K562 (cell line): ENCODE measurements around the gene PCAT6.

ENCODE experiments used
- CTCF ChIP-seq, 3 experiments: IDR thresholded peaks in 2 of 3; conservative IDR thresholded peaks in 1 of 3; 2 replicates each; pipeline ENCODE4 v1.5.1; 2011 to 2012; ENCODE audit warnings: low read length in 3 of 3, mild to moderate bottlenecking in 3 of 3, control low read depth in 2 of 3, improper control_type of control experiment in 1 of 3, inconsistent platforms in 1 of 3, low read depth in 1 of 3, mixed read lengths in 1 of 3, moderate library complexity in 1 of 3; ENCODE audit not compliant: insufficient read depth in 2 of 3
- EP300 ChIP-seq: IDR thresholded peaks from 2 replicates; pipeline ENCODE4 v1.6.1; 2012; ENCODE audit warnings: low read length, improper control_type of control experiment
- FOXJ2 ChIP-seq: fragments of 200-800 bp; sonication (Bioruptor generic); IDR thresholded peaks from 2 replicates; pipeline ENCODE4 v1.6.1; 2016; ENCODE audit warnings: missing genetic modification characterization, missing compliant biosample characterization
- JUN ChIP-seq, 2 experiments: sonication (generic) in 1 of 2; formaldehyde crosslinking in 1 of 2; IDR thresholded peaks; 2 replicates each; pipeline versions ENCODE4 v1.6.1 to v1.8.0; 2012 to 2022; ENCODE audit warnings: borderline replicate concordance in 2 of 2, mild to moderate bottlenecking in 2 of 2, improper control_type of control experiment in 1 of 2, low read depth in 1 of 2, low read length in 1 of 2, missing genetic modification reagents in 1 of 2
- KDM1A ChIP-seq, 2 experiments: fragments of 450-650 bp; IDR thresholded peaks; 2 replicates each; pipeline ENCODE4 v1.6.1; 2016; ENCODE audit warnings: mild to moderate bottlenecking in 2 of 2
- NFRKB ChIP-seq: fragments of 450-650 bp; IDR thresholded peaks from 2 replicates; pipeline ENCODE4 v1.6.1; 2016; ENCODE audit warnings: low read depth
- SIN3A ChIP-seq, 2 experiments: fragments of 150-350 bp in 1 of 2; IDR thresholded peaks; 2 replicates each; pipeline ENCODE4 v1.6.1; 2011 to 2016; ENCODE audit warnings: borderline replicate concordance in 2 of 2, low read depth in 2 of 2, low read length in 2 of 2, mild to moderate bottlenecking in 2 of 2, moderate library complexity in 2 of 2; ENCODE audit not compliant: control insufficient read depth in 1 of 2
- ZEB2 ChIP-seq: fragments of 450-650 bp; IDR thresholded peaks from 2 replicates; pipeline ENCODE4 v1.6.1; 2016
- ZFX ChIP-seq: sonication (generic); formaldehyde crosslinking; IDR thresholded peaks from 2 replicates; pipeline ENCODE4 v1.8.0; 2022; ENCODE audit warnings: mild to moderate bottlenecking, missing genetic modification reagents, moderate library complexity
- ZNF24 ChIP-seq: fragments of 450-650 bp; IDR thresholded peaks from 2 replicates; pipeline ENCODE4 v1.6.1; 2016
- TF ChIP-seq, protein P1 (sequence below): fragments of 200-800 bp; sonication (Bioruptor generic); IDR thresholded peaks from 2 replicates; pipeline ENCODE4 v1.6.1; 2017; ENCODE audit warnings: missing genetic modification characterization, missing compliant biosample characterization
- TF ChIP-seq, protein P2 (sequence below), 2 experiments: fragments of 450-650 bp in 1 of 2; sonication (generic) in 1 of 2; formaldehyde crosslinking in 1 of 2; IDR thresholded peaks in 1 of 2; conservative IDR thresholded peaks in 1 of 2; 2 replicates each; pipeline versions ENCODE4 v1.6.1 to v1.8.1; 2016 to 2023; ENCODE audit warnings: mild to moderate bottlenecking in 2 of 2, moderate library complexity in 2 of 2, inconsistent platforms in 1 of 2, missing genetic modification reagents in 1 of 2

- TF ChIP-seq CTCF (IDR thresholded peaks at IDR 0.05 in 2 of 3, conservative IDR thresholded peaks at IDR 0.05 in 1 of 3; ENCODE audit: insufficient read depth in 2 of 3, low read depth in 1 of 3, low read length in 3 of 3) (no peak), EP300 (no peak), KDM1A (IDR thresholded peaks at IDR 0.05) (no peak), NFRKB (no peak), ZNF24 (no peak), ZFX (no peak), JUN (IDR thresholded peaks at IDR 0.05; ENCODE audit: borderline replicate concordance, low read depth, low read length) (no peak), JUN (CRISPR knock-in tag; IDR thresholded peaks at IDR 0.05; ENCODE audit: borderline replicate concordance) (no peak), ZEB2 (no peak), SIN3A (IDR thresholded peaks at IDR 0.05; ENCODE audit: borderline replicate concordance in 2 of 2, control insufficient read depth in 1 of 2, low read depth in 2 of 2, low read length in 2 of 2) (no peak), FOXJ2 (tag) (no peak)
- TF ChIP-seq, protein P1, sequence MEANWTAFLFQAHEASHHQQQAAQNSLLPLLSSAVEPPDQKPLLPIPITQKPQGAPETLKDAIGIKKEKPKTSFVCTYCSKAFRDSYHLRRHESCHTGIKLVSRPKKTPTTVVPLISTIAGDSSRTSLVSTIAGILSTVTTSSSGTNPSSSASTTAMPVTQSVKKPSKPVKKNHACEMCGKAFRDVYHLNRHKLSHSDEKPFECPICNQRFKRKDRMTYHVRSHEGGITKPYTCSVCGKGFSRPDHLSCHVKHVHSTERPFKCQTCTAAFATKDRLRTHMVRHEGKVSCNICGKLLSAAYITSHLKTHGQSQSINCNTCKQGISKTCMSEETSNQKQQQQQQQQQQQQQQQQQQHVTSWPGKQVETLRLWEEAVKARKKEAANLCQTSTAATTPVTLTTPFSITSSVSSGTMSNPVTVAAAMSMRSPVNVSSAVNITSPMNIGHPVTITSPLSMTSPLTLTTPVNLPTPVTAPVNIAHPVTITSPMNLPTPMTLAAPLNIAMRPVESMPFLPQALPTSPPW (CRISPR knock-in tag), result no peak
- TF ChIP-seq, protein P2, sequence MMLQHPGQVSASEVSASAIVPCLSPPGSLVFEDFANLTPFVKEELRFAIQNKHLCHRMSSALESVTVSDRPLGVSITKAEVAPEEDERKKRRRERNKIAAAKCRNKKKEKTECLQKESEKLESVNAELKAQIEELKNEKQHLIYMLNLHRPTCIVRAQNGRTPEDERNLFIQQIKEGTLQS (IDR thresholded peaks at IDR 0.05), result no peak
- TF ChIP-seq, protein P2 (CRISPR knock-in tag; conservative IDR thresholded peaks at IDR 0.05), result no peak
Observed at GRCh38 chr1:202836623-202837403, 26.1 kb downstream of the PCAT6 start.
